Measurements from ENCODE around the gene FOXP3. TPM values are rescaled to one million over a fixed set of nuclear protein-coding genes. Genes with fewer than 3 reads are reported as not detected.

FOXP3 gene
- total RNA-seq, 1 experiment from 2014 or later: not detected

- Histone ChIP-seq H3K9me2 (replicated peaks; ENCODE audit: insufficient read depth, low read length) (no peaks in the 10 kb centered on the region), H3K9ac (ENCODE audit: low read length) (no peak overlapping the region), H3K79me2 (ENCODE audit: low read length) (no peaks in the 10 kb centered on the region), H3K4me2 (ENCODE audit: low read depth, low read length, poor library complexity, severe bottlenecking) (no peak overlapping the region), H3K4me3 (ENCODE audit: low read length) (no peak overlapping the region), H3K27me3 (ENCODE audit: low read length) (no peaks in the 10 kb centered on the region), H3K36me3 (ENCODE audit: insufficient read depth, low read length) (no peaks in the 10 kb centered on the region), H3K27ac (ENCODE audit: low read length) (no peak overlapping the region), H4K20me1 (ENCODE audit: insufficient read depth, low read depth, low read length) (no peaks in the 10 kb centered on the region), H2AFZ (ENCODE audit: low read length) (no peak overlapping the region), H3K4me1 (ENCODE audit: low read length) (no peaks in the 10 kb centered on the region), H3K9me3 (ENCODE audit: low read length) (no peaks in the 10 kb centered on the region)
- DNase-seq: no peak
Measured at GRCh38 chrX:49260221-49260985, 4.1 kb downstream of the FOXP3 start.

GRCh38 chrX:49258749-49259124 lies 5.8 kb downstream of the FOXP3 start:
- Histone ChIP-seq H3K4me3 (ENCODE audit: low read length) (no peak overlapping the region), H3K27ac (ENCODE audit: low read length) (no peak overlapping the region), H3K9me3 (ENCODE audit: low read length) (no peaks in the 10 kb centered on the region), H3K9me2 (replicated peaks; ENCODE audit: insufficient read depth, low read length) (no peaks in the 10 kb centered on the region), H4K20me1 (ENCODE audit: insufficient read depth, low read depth, low read length) (no peaks in the 10 kb centered on the region), H3K36me3 (ENCODE audit: insufficient read depth, low read length) (no peaks in the 10 kb centered on the region), H3K79me2 (ENCODE audit: low read length) (no peaks in the 10 kb centered on the region), H3K27me3 (ENCODE audit: low read length) (no peaks in the 10 kb centered on the region), H2AFZ (ENCODE audit: low read length) (no peak overlapping the region), H3K4me2 (ENCODE audit: low read depth, low read length, poor library complexity, severe bottlenecking) (no peak overlapping the region), H3K9ac (ENCODE audit: low read length) (no peak overlapping the region), H3K4me1 (ENCODE audit: low read length) (no peaks in the 10 kb centered on the region)
- DNase-seq: no peak

- Histone ChIP-seq H3K4me2 (ENCODE audit: low read depth, low read length, poor library complexity, severe bottlenecking) (no peak overlapping the region), H3K4me1 (ENCODE audit: low read length) (no peaks in the 10 kb centered on the region), H3K79me2 (ENCODE audit: low read length) (no peaks in the 10 kb centered on the region), H3K9me2 (replicated peaks; ENCODE audit: insufficient read depth, low read length) (no peaks in the 10 kb centered on the region), H3K4me3 (ENCODE audit: low read length) (no peak overlapping the region), H3K9me3 (ENCODE audit: low read length) (no peaks in the 10 kb centered on the region), H3K9ac (ENCODE audit: low read length) (no peak overlapping the region), H2AFZ (ENCODE audit: low read length) (no peak overlapping the region), H3K36me3 (ENCODE audit: insufficient read depth, low read length) (no peaks in the 10 kb centered on the region), H3K27ac (ENCODE audit: low read length) (no peak overlapping the region), H3K27me3 (ENCODE audit: low read length) (no peaks in the 10 kb centered on the region), H4K20me1 (ENCODE audit: insufficient read depth, low read depth, low read length) (no peaks in the 10 kb centered on the region)
- no peak for DNase-seq
Measured at GRCh38 chrX:49257846-49258748, 6.4 kb downstream of the FOXP3 start.

- Histone ChIP-seq H3K36me3 (ENCODE audit: insufficient read depth, low read length) (no peaks in the 10 kb centered on the region), H3K4me3 (ENCODE audit: low read length) (no peak overlapping the region), H3K9ac (ENCODE audit: low read length) (no peak overlapping the region), H2AFZ (ENCODE audit: low read length) (no peak overlapping the region), H4K20me1 (ENCODE audit: insufficient read depth, low read depth, low read length) (no peaks in the 10 kb centered on the region), H3K9me3 (ENCODE audit: low read length) (no peaks in the 10 kb centered on the region), H3K27ac (ENCODE audit: low read length) (no peak overlapping the region), H3K9me2 (replicated peaks; ENCODE audit: insufficient read depth, low read length) (no peaks in the 10 kb centered on the region), H3K4me2 (ENCODE audit: low read depth, low read length, poor library complexity, severe bottlenecking) (no peak overlapping the region), H3K27me3 (ENCODE audit: low read length) (no peaks in the 10 kb centered on the region), H3K79me2 (ENCODE audit: low read length) (no peaks in the 10 kb centered on the region), H3K4me1 (ENCODE audit: low read length) (no peaks in the 10 kb centered on the region)
- no peak for DNase-seq
Measured at GRCh38 chrX:49257074-49257790, 7.3 kb downstream of the FOXP3 start.

GRCh38 chrX:49256268-49256995 lies 8.1 kb downstream of the FOXP3 start:
- no peak overlapping the region for H3K9ac ChIP-seq (ENCODE audit: low read length)
- H3K36me3 ChIP-seq (ENCODE audit: insufficient read depth, low read length): no peaks in the 10 kb centered on the region
- no peaks in the 10 kb centered on the region for H3K79me2 ChIP-seq (ENCODE audit: low read length)
- H3K4me1 ChIP-seq (ENCODE audit: low read length): no peaks in the 10 kb centered on the region
- DNase-seq: no peak
- H2AFZ ChIP-seq (ENCODE audit: low read length): no peak overlapping the region
- no peaks in the 10 kb centered on the region for H3K9me2 ChIP-seq (replicated peaks; ENCODE audit: insufficient read depth, low read length)
- no peaks in the 10 kb centered on the region for H3K9me3 ChIP-seq (ENCODE audit: low read length)
- H4K20me1 ChIP-seq (ENCODE audit: insufficient read depth, low read depth, low read length): no peaks in the 10 kb centered on the region
- H3K4me2 ChIP-seq (ENCODE audit: low read depth, low read length, poor library complexity, severe bottlenecking): no peak overlapping the region
- H3K4me3 ChIP-seq (ENCODE audit: low read length): no peak overlapping the region
- H3K27me3 ChIP-seq (ENCODE audit: low read length): no peaks in the 10 kb centered on the region
- H3K27ac ChIP-seq (ENCODE audit: low read length): no peak overlapping the region

- H3K4me3 ChIP-seq (ENCODE audit: low read length): no peak overlapping the region
Measured at GRCh38 chrX:49254639-49255038, 9.9 kb downstream of the FOXP3 start.

GRCh38 chrX:49251325-49251724 lies 13.2 kb downstream of the FOXP3 start:
- H3K9me3 ChIP-seq (ENCODE audit: low read length): no peaks in the 10 kb centered on the region
- H3K4me1 ChIP-seq (ENCODE audit: low read length): no peaks in the 10 kb centered on the region
- no peak overlapping the region for H2AFZ ChIP-seq (ENCODE audit: low read length)
- H3K27me3 ChIP-seq (ENCODE audit: low read length): no peaks in the 10 kb centered on the region
- no peaks in the 10 kb centered on the region for H4K20me1 ChIP-seq (ENCODE audit: insufficient read depth, low read depth, low read length)
- no peak overlapping the region for H3K4me3 ChIP-seq (ENCODE audit: low read length)
- no peak overlapping the region for H3K27ac ChIP-seq (ENCODE audit: low read length)
- H3K9ac ChIP-seq (ENCODE audit: low read length): no peak overlapping the region
- no peaks in the 10 kb centered on the region for H3K9me2 ChIP-seq (replicated peaks; ENCODE audit: insufficient read depth, low read length)
- H3K79me2 ChIP-seq (ENCODE audit: low read length): no peaks in the 10 kb centered on the region
- H3K36me3 ChIP-seq (ENCODE audit: insufficient read depth, low read length): no peaks in the 10 kb centered on the region
- no peak for DNase-seq
- H3K4me2 ChIP-seq (ENCODE audit: low read depth, low read length, poor library complexity, severe bottlenecking): no peak overlapping the region

More at GRCh38 chrX:49254639-49255038, 9.9 kb downstream of the FOXP3 start:
- Histone ChIP-seq H3K9me3 (ENCODE audit: low read length) (no peaks in the 10 kb centered on the region), H3K9ac (ENCODE audit: low read length) (no peak overlapping the region), H4K20me1 (ENCODE audit: insufficient read depth, low read depth, low read length) (no peaks in the 10 kb centered on the region), H3K9me2 (replicated peaks; ENCODE audit: insufficient read depth, low read length) (no peaks in the 10 kb centered on the region), H2AFZ (ENCODE audit: low read length) (no peak overlapping the region), H3K27me3 (ENCODE audit: low read length) (no peaks in the 10 kb centered on the region), H3K36me3 (ENCODE audit: insufficient read depth, low read length) (no peaks in the 10 kb centered on the region), H3K79me2 (ENCODE audit: low read length) (no peaks in the 10 kb centered on the region), H3K4me1 (ENCODE audit: low read length) (no peaks in the 10 kb centered on the region), H3K4me2 (ENCODE audit: low read depth, low read length, poor library complexity, severe bottlenecking) (no peak overlapping the region), H3K27ac (ENCODE audit: low read length) (no peak overlapping the region)
- DNase-seq: no peak
